Measurements from ENCODE around the gene ZNF28.
"Not testable (repeated sequence)": the region's sequence is repeated elsewhere in the genome, so short reads cannot be mapped to it uniquely, and the experiment has no call there.

Gene ZNF28

DNA sequence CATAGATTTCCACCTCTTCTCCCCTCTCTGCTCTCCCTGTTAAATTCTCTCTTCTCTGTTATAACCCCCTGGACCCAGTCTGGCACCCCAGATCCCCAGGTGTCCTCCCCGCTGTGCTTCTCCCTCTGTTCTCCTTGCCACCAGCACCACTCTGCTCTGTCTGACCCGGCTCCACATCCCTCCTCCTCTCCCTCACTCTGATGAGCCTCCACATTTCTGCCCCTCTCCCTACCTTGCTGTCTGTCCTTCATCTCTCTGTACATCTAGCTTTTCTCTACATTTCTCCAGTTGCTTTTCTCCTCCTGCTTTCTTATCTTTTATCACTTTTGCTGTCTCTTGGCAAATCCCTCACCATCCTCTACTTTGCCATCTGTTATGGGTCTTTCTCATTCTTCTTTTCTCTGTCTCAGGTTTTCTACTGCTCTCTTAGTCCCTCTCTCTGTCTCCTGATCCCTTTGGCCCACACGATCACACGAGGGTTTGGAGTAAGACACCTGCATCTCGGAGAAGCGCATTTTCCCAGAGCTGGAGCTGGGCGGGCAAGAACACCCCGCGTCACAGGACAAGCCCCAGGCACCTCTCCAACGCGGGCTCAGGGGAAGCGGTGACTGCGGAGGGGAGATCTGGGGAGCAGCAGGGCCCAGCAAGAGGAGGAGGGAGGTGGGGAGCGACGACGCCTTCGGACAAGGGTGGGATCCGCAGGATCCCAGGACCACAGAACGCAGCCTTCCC is 795 bp downstream of the ZNF28 start:
- ATAC-seq (replicated peaks; ENCODE audit: extremely low read depth, poor library complexity, severe bottlenecking) = peak; percentile 35
- not testable (repeated sequence) for H3K27me3 Mint-ChIP-seq; DNase-seq (ENCODE audit: low spot score in 2 of 2); H3K9me3 Mint-ChIP-seq
- Mint-ChIP-seq H3K4me1 (peaks cover 25% of the 10 kb centered on the region), H3K4me3 (peak overlapping the region; percentile 86), H3K36me3 (ENCODE audit: insufficient read depth) (peaks cover 24% of the 10 kb centered on the region), H3K27ac (ENCODE audit: low read depth) (peak overlapping the region; percentile 94)

DNA sequence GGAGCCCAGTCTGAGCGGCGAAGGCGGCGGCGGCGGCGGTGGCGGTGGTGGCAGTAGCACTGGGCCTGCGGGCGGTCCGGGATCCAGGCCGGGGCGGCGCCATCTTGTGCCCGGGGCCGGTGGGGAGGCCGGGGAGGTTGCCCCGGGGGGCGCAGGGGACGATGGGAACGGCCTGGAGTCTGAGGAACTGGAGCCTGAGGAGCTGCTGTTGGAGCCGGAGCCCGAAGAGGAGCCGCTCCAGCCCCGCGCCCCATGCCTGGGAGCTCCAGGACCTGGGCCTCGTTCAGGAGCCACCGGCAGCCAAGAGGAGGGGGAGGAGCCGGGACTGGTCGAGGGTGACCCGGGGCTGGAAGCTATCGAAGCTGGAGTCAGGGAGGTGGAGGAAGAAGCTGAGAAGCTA is 11.6 kb downstream of the ZNF28 start:
- peaks cover 21% of the 10 kb centered on the region for H3K36me3 Mint-ChIP-seq (ENCODE audit: insufficient read depth)
- ATAC-seq (replicated peaks; ENCODE audit: extremely low read depth, poor library complexity, severe bottlenecking) = no peak
- peaks cover 4% of the 10 kb centered on the region for H3K9me3 Mint-ChIP-seq
- H3K27ac Mint-ChIP-seq (ENCODE audit: low read depth) = no peak overlapping the region
- H3K4me1 Mint-ChIP-seq = no peaks in the 10 kb centered on the region
- H3K27me3 Mint-ChIP-seq = no peaks in the 10 kb centered on the region
- H3K4me3 Mint-ChIP-seq = no peak overlapping the region
- no peak for DNase-seq (ENCODE audit: low spot score in 2 of 2)

DNA sequence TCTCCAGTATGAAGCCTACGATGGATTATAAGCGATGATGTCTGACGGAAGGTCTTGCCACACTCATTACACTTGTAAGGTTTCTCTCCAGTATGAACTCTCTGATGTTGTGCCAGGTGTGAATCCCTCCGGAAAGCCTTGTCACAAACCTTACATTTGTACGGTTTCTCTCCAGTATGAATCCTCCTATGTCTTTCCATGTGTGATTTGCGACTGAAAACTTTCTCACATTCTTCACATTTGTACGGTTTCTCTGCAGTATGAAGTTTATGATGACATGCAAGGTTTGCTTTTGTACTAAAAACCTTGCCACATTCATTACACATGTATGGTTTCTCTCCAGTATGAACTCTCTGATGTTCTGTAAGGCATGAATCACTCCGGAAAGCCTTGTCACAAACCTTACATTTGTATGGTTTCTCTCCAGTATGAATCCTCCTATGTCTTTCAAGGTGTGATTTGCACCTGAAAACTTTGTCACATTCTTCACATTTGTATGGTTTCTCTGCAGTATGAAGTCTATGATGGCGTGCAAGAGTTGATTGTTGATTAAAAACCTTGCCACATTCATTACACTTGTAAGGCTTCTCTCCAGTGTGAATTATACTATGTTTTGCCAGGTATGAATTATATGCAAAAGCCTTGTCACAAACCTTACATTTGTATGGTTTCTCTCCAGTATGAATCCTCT is 21.3 kb downstream of the ZNF28 start:
- Mint-ChIP-seq H3K9me3 (peaks cover 20% of the 10 kb centered on the region), H3K36me3 (ENCODE audit: insufficient read depth) (peaks cover 28% of the 10 kb centered on the region)
- not testable (repeated sequence) for H3K4me1 Mint-ChIP-seq; H3K27me3 Mint-ChIP-seq; DNase-seq (ENCODE audit: low spot score in 2 of 2); H3K27ac Mint-ChIP-seq (ENCODE audit: low read depth); ATAC-seq (replicated peaks; ENCODE audit: extremely low read depth, poor library complexity, severe bottlenecking); H3K4me3 Mint-ChIP-seq

DNA sequence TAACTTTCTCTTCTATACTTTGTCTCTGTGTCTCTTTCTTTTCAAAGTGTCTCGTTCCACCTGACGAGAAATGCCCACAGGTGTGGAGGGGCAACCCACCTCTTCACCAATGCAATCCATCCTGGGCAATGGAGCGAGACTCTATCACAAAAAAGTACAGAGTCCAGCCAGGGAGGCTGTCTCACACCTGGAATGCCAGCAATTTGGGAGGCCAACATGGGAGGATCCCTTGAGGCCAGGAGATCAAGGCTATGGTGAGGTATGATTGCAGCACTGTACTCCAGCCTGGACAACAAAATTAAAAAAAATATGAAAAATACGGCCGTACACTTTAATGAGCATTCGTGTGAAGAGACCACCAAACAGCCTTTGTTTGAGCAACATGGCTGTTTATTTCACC is 32.0 kb downstream of the ZNF28 start:
- DNase-seq (ENCODE audit: low spot score in 2 of 2) (no peak), ATAC-seq (replicated peaks; ENCODE audit: extremely low read depth, poor library complexity, severe bottlenecking) (no peak)
- H3K27ac Mint-ChIP-seq (ENCODE audit: low read depth) = no peak overlapping the region
- H3K9me3 Mint-ChIP-seq = peaks cover 12% of the 10 kb centered on the region
- peaks cover 7% of the 10 kb centered on the region for H3K36me3 Mint-ChIP-seq (ENCODE audit: insufficient read depth)
- H3K27me3 Mint-ChIP-seq = no peaks in the 10 kb centered on the region
- peaks cover 23% of the 10 kb centered on the region for H3K4me1 Mint-ChIP-seq
- H3K4me3 Mint-ChIP-seq = peak overlapping the region; percentile 2

DNA sequence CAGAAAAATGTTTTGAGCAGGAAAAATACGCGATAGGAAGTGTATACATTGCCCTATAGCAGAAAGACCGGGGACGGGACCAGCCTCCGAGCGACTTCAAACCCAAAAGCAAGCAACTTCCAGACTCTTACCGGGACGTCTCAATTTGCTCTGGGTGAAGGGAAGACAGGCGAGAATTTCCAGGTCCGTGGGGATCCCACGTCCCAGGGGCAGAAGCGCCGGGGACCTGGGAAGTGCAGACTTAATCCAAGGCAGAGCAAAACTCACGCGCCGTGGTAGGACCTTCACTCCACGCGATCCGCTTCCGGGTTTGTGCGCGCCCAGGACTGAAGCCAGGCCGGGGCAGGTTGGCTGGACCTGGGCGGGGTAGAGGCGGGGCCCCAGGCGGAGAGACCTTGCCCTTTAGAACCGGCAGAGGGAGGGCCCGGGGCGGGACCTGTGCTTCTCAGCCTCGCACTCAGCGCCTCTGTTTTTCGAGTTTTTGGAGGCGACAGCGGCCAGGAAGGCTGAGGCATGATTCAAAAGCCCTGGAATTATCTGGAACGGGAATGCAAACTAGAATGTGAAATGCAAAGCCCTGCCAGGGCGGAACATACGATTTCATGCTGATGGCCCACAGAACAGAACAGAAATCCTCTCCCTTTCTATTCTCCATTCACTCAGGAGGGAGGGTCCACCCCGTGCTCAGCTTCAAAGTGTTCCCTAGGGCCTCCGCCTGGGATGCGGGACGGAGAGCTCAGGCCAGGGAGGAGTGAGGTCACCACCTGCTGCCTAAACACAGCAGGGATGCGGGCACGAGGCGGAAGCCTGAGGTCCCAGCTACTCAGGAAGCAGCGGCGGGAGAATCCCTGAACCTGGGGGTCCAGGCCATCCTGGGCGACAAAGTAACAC is 34.7 kb downstream of the ZNF28 start, which contains the start of gene ZNF600:
TSS of gene ZNF600 (minus strand) at position 328 of the 891 bp plus-strand sequence. CDS start 7,903 bp downstream, outside the sequence.
- not testable (repeated sequence) for H3K27me3 Mint-ChIP-seq, H3K9me3 Mint-ChIP-seq
- H3K4me1 Mint-ChIP-seq = peaks cover 39% of the 10 kb centered on the region
- ATAC-seq (replicated peaks; ENCODE audit: extremely low read depth, poor library complexity, severe bottlenecking) (peak; percentile 93), DNase-seq (ENCODE audit: low spot score in 2 of 2) (peak; percentile 56 to 73)
- peaks cover 13% of the 10 kb centered on the region for H3K36me3 Mint-ChIP-seq (ENCODE audit: insufficient read depth)
- H3K27ac Mint-ChIP-seq (ENCODE audit: low read depth) = peak within 1 kb of the TSS; percentile 84
- peak within 1 kb of the TSS; percentile 69 for H3K4me3 Mint-ChIP-seq

DNA sequence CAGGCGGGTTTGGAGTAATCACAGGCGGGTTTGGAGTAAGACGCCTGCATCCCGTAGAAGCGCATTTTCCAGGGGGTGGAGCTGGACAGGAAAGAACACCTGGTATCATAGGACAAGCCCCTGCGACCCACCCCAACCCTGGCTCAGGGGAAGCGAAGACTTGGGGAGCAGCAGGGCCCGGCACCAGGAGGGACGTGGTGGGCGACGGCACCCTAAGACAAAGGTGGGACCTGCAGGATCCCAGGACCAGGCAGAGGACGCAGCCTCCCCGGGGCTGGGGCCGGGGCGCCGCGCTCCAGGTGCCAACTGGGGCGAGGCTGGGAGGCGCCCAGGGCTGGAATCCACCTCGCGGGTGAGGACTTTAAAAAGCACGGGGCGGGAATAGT is 35.4 kb downstream of the ZNF28 start:
- Mint-ChIP-seq H3K27ac (ENCODE audit: low read depth) (peak overlapping the region; percentile 84), H3K9me3 (no peaks in the 10 kb centered on the region), H3K27me3 (no peaks in the 10 kb centered on the region), H3K36me3 (ENCODE audit: insufficient read depth) (peaks cover 13% of the 10 kb centered on the region), H3K4me1 (peaks cover 39% of the 10 kb centered on the region), H3K4me3 (peak overlapping the region; percentile 69)
- DNase-seq (ENCODE audit: low spot score in 2 of 2) = no peak
- ATAC-seq (replicated peaks; ENCODE audit: extremely low read depth, poor library complexity, severe bottlenecking) = no peak

DNA sequence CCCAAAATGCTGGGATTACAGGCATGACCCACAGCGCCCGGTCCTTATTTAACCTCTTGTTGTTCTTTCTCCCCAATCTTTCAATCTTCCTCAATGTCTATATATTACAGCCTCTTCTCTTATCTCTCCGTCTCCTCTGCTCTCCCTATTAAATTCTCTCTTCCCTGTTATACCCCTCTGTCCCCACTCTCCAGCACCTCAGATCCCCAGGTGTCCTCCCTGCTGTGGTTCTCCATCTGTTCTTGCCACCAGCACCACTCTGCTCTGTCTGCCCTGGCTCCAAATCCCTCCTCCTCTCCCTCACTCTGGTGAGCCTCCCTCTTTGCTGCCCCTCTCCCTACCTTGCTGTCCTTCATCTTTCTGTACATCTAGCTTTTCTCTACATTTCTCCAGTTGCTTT is 35.9 kb downstream of the ZNF28 start:
- no peak for ATAC-seq (replicated peaks; ENCODE audit: extremely low read depth, poor library complexity, severe bottlenecking)
- DNase-seq (ENCODE audit: low spot score in 2 of 2) = no peak
- H3K27me3 Mint-ChIP-seq = no peaks in the 10 kb centered on the region
- H3K4me3 Mint-ChIP-seq = peak overlapping the region; percentile 69
- peak overlapping the region; percentile 84 for H3K27ac Mint-ChIP-seq (ENCODE audit: low read depth)
- peaks cover 43% of the 10 kb centered on the region for H3K4me1 Mint-ChIP-seq
- H3K36me3 Mint-ChIP-seq (ENCODE audit: insufficient read depth) = peaks cover 13% of the 10 kb centered on the region
- no peaks in the 10 kb centered on the region for H3K9me3 Mint-ChIP-seq

DNA sequence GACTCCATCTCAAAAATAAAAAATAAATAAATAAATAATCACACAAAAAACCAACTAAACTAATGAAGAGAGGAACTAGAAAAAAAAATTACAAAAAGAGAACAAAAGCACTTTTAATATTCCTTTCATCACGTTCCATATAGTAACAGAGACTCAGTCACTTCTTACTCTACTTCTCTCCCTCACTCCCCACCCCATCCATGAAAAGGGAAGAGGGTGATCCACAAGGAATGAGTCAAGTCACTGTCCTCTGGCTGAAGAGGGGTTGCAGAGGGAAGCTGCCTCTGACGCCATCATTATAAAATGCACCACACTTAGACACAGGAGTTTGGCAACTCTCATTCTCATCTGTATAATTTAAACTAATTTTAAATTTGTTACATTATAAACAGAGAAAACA is 38.6 kb downstream of the ZNF28 start:
- not testable (repeated sequence) for H3K4me3 Mint-ChIP-seq; DNase-seq (ENCODE audit: low spot score in 2 of 2); H3K27me3 Mint-ChIP-seq; H3K27ac Mint-ChIP-seq (ENCODE audit: low read depth); H3K9me3 Mint-ChIP-seq; ATAC-seq (replicated peaks; ENCODE audit: extremely low read depth, poor library complexity, severe bottlenecking)
- Mint-ChIP-seq H3K4me1 (peaks cover 67% of the 10 kb centered on the region), H3K36me3 (ENCODE audit: insufficient read depth) (peaks cover 30% of the 10 kb centered on the region)

DNA sequence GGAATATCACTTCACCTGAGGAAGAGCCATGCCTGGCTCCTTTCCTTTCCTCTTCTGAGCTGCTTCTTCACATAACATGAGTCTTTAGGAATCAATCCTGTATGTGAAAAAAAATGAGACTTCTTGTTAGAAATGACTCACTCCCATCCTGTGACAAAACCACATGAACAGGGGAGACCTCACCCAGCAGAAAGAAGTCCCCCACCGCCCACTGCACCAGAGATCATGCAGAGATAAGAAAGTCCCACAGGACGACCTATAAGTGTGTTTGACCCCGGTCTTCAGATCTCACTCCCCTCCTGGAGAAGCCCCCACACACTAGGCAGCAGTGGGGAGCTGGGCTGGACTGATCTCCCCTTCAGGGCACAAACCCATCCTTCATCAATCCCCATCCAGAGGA is 42.6 kb downstream of the ZNF28 start:
- peak; percentile 73 for ATAC-seq (replicated peaks; ENCODE audit: extremely low read depth, poor library complexity, severe bottlenecking)

DNA sequence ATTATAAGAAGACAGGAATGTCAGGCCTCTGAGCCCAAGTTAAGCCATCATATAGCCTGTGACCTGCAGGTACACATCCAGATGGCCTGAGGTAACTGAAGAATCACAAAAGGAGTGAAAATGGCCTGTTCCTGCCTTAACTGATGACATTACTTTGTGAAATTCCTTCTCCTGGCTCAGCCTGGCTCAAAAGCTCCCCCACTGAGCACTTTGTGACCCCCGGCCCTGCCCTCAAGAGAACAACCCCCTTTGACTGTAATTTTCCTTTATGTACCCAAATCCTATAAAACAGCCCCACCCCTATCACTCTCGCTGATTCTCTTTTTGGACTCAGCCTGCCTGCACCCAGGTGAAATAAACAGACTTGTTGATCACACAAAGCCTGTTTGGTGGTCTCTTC is 65.0 kb downstream of the ZNF28 start:
- not testable (repeated sequence) for ATAC-seq (replicated peaks; ENCODE audit: extremely low read depth, poor library complexity, severe bottlenecking); H3K9me3 Mint-ChIP-seq

More for the DNA sequence above, 42.6 kb downstream of the ZNF28 start:
- Mint-ChIP-seq H3K4me3 (peak overlapping the region; percentile 74), H3K36me3 (ENCODE audit: insufficient read depth) (peaks cover 36% of the 10 kb centered on the region), H3K9me3 (no peaks in the 10 kb centered on the region), H3K27me3 (no peaks in the 10 kb centered on the region), H3K27ac (ENCODE audit: low read depth) (peak overlapping the region; percentile 86), H3K4me1 (peaks cover 41% of the 10 kb centered on the region)
- DNase-seq (ENCODE audit: low spot score in 2 of 2) = no peak

DNA sequence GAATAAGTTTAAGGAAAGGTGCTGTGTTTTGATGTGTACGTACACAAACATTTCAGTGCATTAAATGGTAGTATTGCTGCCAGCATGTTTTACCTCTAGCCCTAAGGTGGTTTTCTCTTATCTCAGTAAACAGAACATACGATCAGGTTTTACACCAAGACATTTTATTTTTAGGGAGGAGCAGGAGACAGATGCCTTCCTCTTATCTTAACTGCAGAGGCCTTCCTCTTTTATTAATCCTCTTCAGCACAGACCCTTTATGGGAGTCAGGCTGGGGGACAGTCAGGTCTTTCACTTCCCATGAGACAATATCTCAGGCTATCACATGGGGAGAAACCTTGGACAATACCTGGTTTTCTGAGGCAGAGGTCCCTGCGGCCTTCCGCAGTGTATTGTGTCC is 71.7 kb downstream of the ZNF28 start:
- Mint-ChIP-seq H3K4me3 (no peak overlapping the region), H3K27ac (ENCODE audit: low read depth) (no peak overlapping the region), H3K27me3 (no peaks in the 10 kb centered on the region), H3K36me3 (ENCODE audit: insufficient read depth) (no peaks in the 10 kb centered on the region), H3K9me3 (no peaks in the 10 kb centered on the region), H3K4me1 (peaks cover 5% of the 10 kb centered on the region)
- DNase-seq (ENCODE audit: low spot score in 2 of 2) = no peak
- no peak for ATAC-seq (replicated peaks; ENCODE audit: extremely low read depth, poor library complexity, severe bottlenecking)

More for the DNA sequence above, 65.0 kb downstream of the ZNF28 start:
- not testable (repeated sequence) for DNase-seq (ENCODE audit: low spot score in 2 of 2); H3K27ac Mint-ChIP-seq (ENCODE audit: low read depth); H3K4me3 Mint-ChIP-seq; H3K36me3 Mint-ChIP-seq (ENCODE audit: insufficient read depth); H3K27me3 Mint-ChIP-seq; H3K4me1 Mint-ChIP-seq

DNA sequence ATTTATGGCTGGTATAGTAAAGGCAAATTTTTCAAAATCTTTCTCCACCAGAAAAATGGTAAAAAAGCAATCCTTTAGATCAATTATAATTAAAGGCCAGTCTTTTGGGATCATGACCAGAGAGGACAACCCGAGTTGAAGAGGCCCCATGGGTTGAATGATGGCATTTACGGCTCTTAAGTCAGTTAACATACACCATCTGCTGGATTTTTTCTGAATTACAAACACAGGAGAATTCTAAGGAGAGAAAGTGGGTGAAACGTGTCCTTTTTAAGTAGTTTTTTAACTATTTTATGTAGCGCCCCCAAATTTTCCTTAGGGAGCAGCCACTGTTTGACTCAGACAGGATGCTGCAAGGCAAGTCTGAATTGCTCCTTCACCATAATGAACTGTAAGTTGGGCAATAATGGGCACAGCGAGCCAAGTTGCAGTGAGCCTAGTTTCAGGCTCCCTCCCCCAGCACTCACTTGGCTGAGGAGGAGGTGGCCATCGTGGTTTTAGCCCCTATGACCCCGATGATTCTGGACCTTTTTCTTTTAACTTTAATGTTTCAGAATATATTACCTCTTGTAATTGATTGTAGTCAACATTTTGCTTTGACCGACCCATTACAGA is 73.0 kb downstream of the ZNF28 start:
- Mint-ChIP-seq H3K9me3 (no peaks in the 10 kb centered on the region), H3K27ac (ENCODE audit: low read depth) (no peak overlapping the region), H3K27me3 (no peaks in the 10 kb centered on the region), H3K4me3 (no peak overlapping the region), H3K4me1 (peaks cover 5% of the 10 kb centered on the region), H3K36me3 (ENCODE audit: insufficient read depth) (no peaks in the 10 kb centered on the region)
- no peak for ATAC-seq (replicated peaks; ENCODE audit: extremely low read depth, poor library complexity, severe bottlenecking)
- DNase-seq (ENCODE audit: low spot score in 2 of 2) = no peak

Measured in central memory CD8-positive, alpha-beta T cell (primary cell).